SK-N-SH treated with all-trans-retinoic acid at 6 μM for 48 hours (cell line): ENCODE measurements around the gene ELK4.

Experiments
- ARNTL ChIP-seq: fragments of 450-650 bp; formaldehyde crosslinking; IDR thresholded peaks from 2 replicates; pipeline ENCODE4 v1.5.0; 2020; ENCODE audit warnings: low read depth, mild to moderate bottlenecking, moderate library complexity, borderline replicate concordance
- BACH2 ChIP-seq: fragments of 250-450 bp; sonication (Bioruptor Pico); IDR thresholded peaks from 2 replicates; pipeline ENCODE4 v1.9.0; 2021; ENCODE audit warnings: mild to moderate bottlenecking, borderline replicate concordance
- CREB5 ChIP-seq: fragments of 250-450 bp; sonication (Bioruptor Pico); IDR thresholded peaks from 2 replicates; pipeline ENCODE4 v1.5.1; 2020; ENCODE audit warnings: low read depth, mild to moderate bottlenecking, moderate library complexity
- CSDC2 ChIP-seq: fragments of 250-450 bp; sonication (Bioruptor Pico); IDR thresholded peaks from 2 replicates; pipeline ENCODE4 v1.5.0; 2020; ENCODE audit warnings: mild to moderate bottlenecking, moderate library complexity
- ESRRG ChIP-seq: fragments of 250-450 bp; sonication (Bioruptor Pico); IDR thresholded peaks from 2 replicates; pipeline ENCODE4 v1.6.1; 2021; ENCODE audit warnings: mild to moderate bottlenecking
- OSR1 ChIP-seq: fragments of 250-450 bp; sonication (Bioruptor Pico); IDR thresholded peaks from 2 replicates; pipeline ENCODE4 v1.8.0; 2022; ENCODE audit warnings: moderate library complexity, mild to moderate bottlenecking, inconsistent platforms
- POU6F1 ChIP-seq: fragments of 250-450 bp; sonication (Bioruptor Pico); IDR thresholded peaks from 2 replicates; pipeline ENCODE4 v1.8.0; 2021; ENCODE audit warnings: low read depth, mild to moderate bottlenecking, moderate library complexity, borderline replicate concordance
- RARB ChIP-seq: fragments of 250-450 bp; sonication (Bioruptor Pico); IDR thresholded peaks from 2 replicates; pipeline ENCODE4 v1.8.0; 2021; ENCODE audit warnings: mild to moderate bottlenecking, moderate library complexity
- TCF4 ChIP-seq: fragments of 250-450 bp; sonication (Bioruptor Pico); IDR thresholded peaks from 2 replicates; pipeline ENCODE4 v1.8.0; 2021; ENCODE audit warnings: mild to moderate bottlenecking, moderate library complexity, borderline replicate concordance
- TOX ChIP-seq: fragments of 250-450 bp; sonication (Bioruptor Pico); IDR thresholded peaks from 2 replicates; pipeline ENCODE4 v1.8.0; 2021; ENCODE audit warnings: mild to moderate bottlenecking, moderate library complexity, borderline replicate concordance
- ZC3H10 ChIP-seq: fragments of 250-450 bp; sonication (Bioruptor Pico); IDR thresholded peaks from 2 replicates; pipeline ENCODE4 v1.5.1; 2021; ENCODE audit warnings: mild to moderate bottlenecking, moderate library complexity
- ZFP3 ChIP-seq: fragments of 250-450 bp; sonication (Bioruptor Pico); IDR thresholded peaks from 2 replicates; pipeline ENCODE4 v1.5.0; 2020; ENCODE audit warnings: mild to moderate bottlenecking, moderate library complexity
- ZNF565 ChIP-seq: fragments of 450-650 bp; formaldehyde crosslinking; conservative IDR thresholded peaks from 2 replicates; pipeline ENCODE4 v1.5.0; 2020; ENCODE audit warnings: low read depth, mild to moderate bottlenecking, moderate library complexity
- ZNF70 ChIP-seq: fragments of 450-650 bp; formaldehyde crosslinking; IDR thresholded peaks from 2 replicates; pipeline ENCODE4 v1.5.0; 2020; ENCODE audit warnings: mild to moderate bottlenecking, moderate library complexity

GRCh38 chr1:205680073-205680851 lies 48.5 kb upstream of the ELK4 start, which contains the start of gene SLC45A3:
- TF ChIP-seq ESRRG = no peak
- TF ChIP-seq RARB (CRISPR knock-in tag) = no peak
- no peak for TF ChIP-seq ZC3H10 (CRISPR knock-in tag)
- no peak for TF ChIP-seq ZNF70 (CRISPR knock-in tag)
- TF ChIP-seq BACH2 (CRISPR knock-in tag) = no peak
- TF ChIP-seq ZNF565 = no peak
- TF ChIP-seq POU6F1 (CRISPR knock-in tag) = no peak
- no peak for TF ChIP-seq CREB5
- no peak for TF ChIP-seq ARNTL
- TF ChIP-seq CSDC2 (CRISPR knock-in tag) = no peak
- TF ChIP-seq OSR1 (CRISPR knock-in tag) = no peak
- no peak for TF ChIP-seq TCF4
- no peak for TF ChIP-seq ZFP3 (CRISPR knock-in tag)
- TF ChIP-seq TOX (CRISPR knock-in tag) = no peak
